Thoracic aorta endothelial cell (primary cell): ENCODE data around the gene ZNF180. TPM values are rescaled to one million over a fixed set of nuclear protein-coding genes. Genes with fewer than 3 reads are reported as not detected.

Experiments
- total RNA-seq: library from RNA; depleted of rRNA; stranded (reverse); fragments of >200 nt; gene quantifications from 2 replicates; pipeline ENCODE4 v1.2.3, GENCODE V29; 2012

The ZNF180 gene
- 8.8 and 11.6 TPM in 2 replicates for total RNA-seq

DNA sequence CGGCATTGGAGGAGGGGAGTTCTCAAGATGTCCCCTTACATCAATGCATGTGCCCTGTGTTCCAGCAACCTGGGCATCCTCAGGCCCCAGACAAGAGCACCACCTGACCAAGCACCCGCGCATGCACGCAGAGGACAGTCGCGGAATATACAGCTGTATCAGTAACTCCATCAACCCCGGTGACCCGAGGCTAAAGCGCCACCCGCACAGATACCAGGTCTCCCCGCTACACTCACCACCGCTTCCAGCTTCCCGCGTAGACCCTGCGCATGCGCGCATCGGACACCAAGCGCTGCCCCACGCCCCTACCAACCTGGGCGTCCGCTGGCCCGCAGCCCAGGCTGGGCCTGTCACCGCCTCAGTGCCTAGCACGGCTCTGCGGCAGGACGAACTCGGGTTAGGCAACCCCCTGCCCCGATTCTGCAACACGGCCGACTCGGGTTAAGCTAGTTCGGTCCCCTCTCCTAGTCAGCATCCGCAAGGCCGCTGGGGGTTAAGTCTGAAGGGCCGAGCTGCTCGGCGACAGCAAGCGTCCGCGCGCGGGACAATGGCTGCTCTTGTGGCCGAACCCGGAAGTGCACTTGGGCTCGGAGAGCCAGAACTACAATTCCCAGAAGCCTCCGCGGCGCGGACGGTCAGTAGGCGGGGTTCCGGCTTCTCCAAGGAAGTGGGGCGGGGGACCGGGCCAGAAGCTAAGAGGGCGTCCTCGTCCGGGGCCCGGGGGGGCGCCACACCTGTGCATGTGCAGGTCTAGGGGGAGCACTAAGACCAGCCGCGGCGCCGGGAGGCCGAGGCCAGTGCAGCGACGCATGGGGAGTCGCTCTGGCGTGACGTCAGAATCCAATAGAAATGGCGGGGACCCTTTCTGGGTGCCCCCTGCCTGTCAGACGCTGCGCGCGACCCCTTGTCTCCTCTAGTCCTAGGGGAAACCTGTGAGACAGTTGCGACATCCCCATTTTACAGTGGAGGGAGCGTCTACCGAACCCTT lies at the start of gene ZNF180:
TSS of gene ZNF180 (minus strand) at position 561 of the 988 bp plus-strand sequence. CDS start 3,188 bp downstream, outside the sequence.

DNA sequence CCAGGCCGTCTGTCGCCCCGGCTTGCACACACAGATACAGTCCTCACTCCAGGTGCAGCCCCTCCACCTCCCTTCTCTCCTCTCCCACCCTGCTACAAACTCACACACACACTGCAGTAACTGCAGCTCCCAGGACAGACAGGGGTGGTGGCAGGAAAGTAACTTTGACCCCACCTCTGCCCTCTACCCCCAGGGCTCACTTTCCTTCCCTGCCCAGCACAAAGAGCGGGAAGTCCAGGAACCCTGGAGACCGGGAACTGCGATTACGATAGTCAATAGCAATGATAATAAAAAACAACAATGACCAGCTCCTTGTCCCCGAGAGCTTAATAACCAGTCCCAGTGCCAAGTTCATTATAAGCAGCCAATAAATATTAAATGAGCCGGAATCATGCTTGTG lies 29.2 kb upstream of the ZNF180 start, which contains the start of gene CEACAM20:
TSS of gene CEACAM20 (minus strand) at position 140 of the 400 bp plus-strand sequence. CDS start 166 bp downstream, outside the sequence.

GRCh38 chr19:44447916-44448674 lies 52.2 kb downstream of the ZNF180 start, which contains the start of gene ZNF229:
Gene ZNF229, minus strand, starts transcription at chr19:44448472. Its CDS starts 5,625 bp downstream, at chr19:44442847.

Other genes starting within 250 kb of the ZNF180 start
- gene ZNF233, start 240.6 kb downstream of the ZNF180 start, total RNA-seq = 0.57 and 1.3 TPM in 2 replicates
- gene ZNF235, start 195.5 kb downstream of the ZNF180 start, total RNA-seq = 2.6 and 3.2 TPM in 2 replicates
- 7.2 and 8.2 TPM in 2 replicates for gene ZNF112, start 143.8 kb downstream of the ZNF180 start, total RNA-seq
- 3.5 and 3.9 TPM in 2 replicates for gene ZNF285, start 98.9 kb downstream of the ZNF180 start, total RNA-seq
- 4.1 and 12.8 TPM in 2 replicates for gene ZNF229, start 52.0 kb downstream of the ZNF180 start, total RNA-seq
- gene CEACAM20, start 29.2 kb upstream of the ZNF180 start, total RNA-seq = not detected in 2 replicates
- not detected in 2 replicates for gene IGSF23, start 113.0 kb upstream of the ZNF180 start, total RNA-seq
- gene PVR, start 143.4 kb upstream of the ZNF180 start, total RNA-seq = 149 and 155 TPM in 2 replicates
- 3.2 and 3.9 TPM in 2 replicates for gene CEACAM19, start 171.0 kb upstream of the ZNF180 start, total RNA-seq
- not detected in 2 replicates for gene CEACAM16, start 198.6 kb upstream of the ZNF180 start, total RNA-seq
- gene BCL3, start 248.2 kb upstream of the ZNF180 start, total RNA-seq = 5.5 and 7.7 TPM in 2 replicates